HepG2 (cell line): Measurements from ENCODE around the gene ARIH2. TPM values are rescaled to one million over a fixed set of nuclear protein-coding genes. Genes with fewer than 3 reads are reported as not detected.

Source experiments
- CSRNP2 ChIP-seq: sonication (generic); formaldehyde crosslinking; conservative IDR thresholded peaks from 2 replicates; pipeline ENCODE4 v1.8.0; 2022; ENCODE audit warnings: low read depth, missing genetic modification reagents
- E2F5 ChIP-seq: sonication (generic); formaldehyde crosslinking; conservative IDR thresholded peaks from 2 replicates; pipeline ENCODE4 v1.4.0; 2020; ENCODE audit warnings: missing genetic modification reagents
- HBP1 ChIP-seq: IDR thresholded peaks from 2 replicates; pipeline ENCODE4 v1.6.1; 2016; ENCODE audit warnings: low read depth, control low read depth
- MAFG ChIP-seq: sonication (generic); formaldehyde crosslinking; IDR thresholded peaks from 2 replicates; pipeline ENCODE4 v1.5.1; 2020; ENCODE audit warnings: mild to moderate bottlenecking, missing genetic modification reagents
- MBNL3 ChIP-seq: fragments of 250-450 bp; sonication (Bioruptor Pico); conservative IDR thresholded peaks from 2 replicates; pipeline ENCODE4 v1.8.0; 2022; ENCODE audit warnings: mild to moderate bottlenecking, inconsistent platforms
- NCOA2 ChIP-seq: sonication (generic); formaldehyde crosslinking; IDR thresholded peaks from 2 replicates; pipeline ENCODE4 v1.8.0; 2022; ENCODE audit warnings: inconsistent platforms
- NFYB ChIP-seq: sonication (generic); formaldehyde crosslinking; IDR thresholded peaks from 2 replicates; pipeline ENCODE4 v1.4.0; 2020; ENCODE audit warnings: missing genetic modification reagents
- PATZ1 ChIP-seq: sonication (generic); formaldehyde crosslinking; IDR thresholded peaks from 2 replicates; pipeline ENCODE4 v1.4.0; 2020; ENCODE audit warnings: missing genetic modification reagents
- PBX3 ChIP-seq: sonication (generic); formaldehyde crosslinking; IDR thresholded peaks from 2 replicates; pipeline ENCODE4 v1.8.1; 2023; ENCODE audit warnings: missing genetic modification reagents, inconsistent platforms, borderline replicate concordance
- PHF21A ChIP-seq: sonication (generic); formaldehyde crosslinking; IDR thresholded peaks from 2 replicates; pipeline ENCODE4 v1.5.0; 2020; ENCODE audit warnings: mild to moderate bottlenecking, missing genetic modification reagents
- PHF5A ChIP-seq: IDR thresholded peaks from one replicate; pipeline ENCODE4 v1.6.1; 2018; ENCODE audit warnings: low read depth, missing genetic modification reagents; ENCODE audit not compliant: unreplicated experiment
- POGK ChIP-seq: sonication (generic); formaldehyde crosslinking; conservative IDR thresholded peaks from 2 replicates; pipeline ENCODE4 v1.8.0; 2022; ENCODE audit warnings: mild to moderate bottlenecking, moderate library complexity, missing genetic modification reagents
- PREB ChIP-seq: sonication (generic); formaldehyde crosslinking; IDR thresholded peaks from 2 replicates; pipeline ENCODE4 v1.4.0; 2020; ENCODE audit warnings: missing genetic modification reagents
- ZNF225 ChIP-seq: sonication (generic); formaldehyde crosslinking; IDR thresholded peaks from 2 replicates; pipeline ENCODE4 v1.4.0; 2020; ENCODE audit warnings: mild to moderate bottlenecking, missing genetic modification reagents
- ZNF607 ChIP-seq: sonication (generic); formaldehyde crosslinking; IDR thresholded peaks from 2 replicates; pipeline ENCODE4 v1.5.1; 2020; ENCODE audit warnings: missing genetic modification reagents, mild to moderate bottlenecking, borderline replicate concordance
- ZNF616 ChIP-seq: sonication (generic); formaldehyde crosslinking; IDR thresholded peaks from 2 replicates; pipeline ENCODE4 v1.5.0; 2020; ENCODE audit warnings: low read depth, mild to moderate bottlenecking, missing genetic modification reagents
- ZNF839 ChIP-seq: sonication (generic); formaldehyde crosslinking; IDR thresholded peaks from 2 replicates; pipeline ENCODE4 v1.4.0; 2020; ENCODE audit warnings: missing genetic modification reagents, mild to moderate bottlenecking, borderline replicate concordance
- polyA plus RNA-seq, 8 experiments: library from polyadenylated mRNA; depleted of rRNA in 3 of 8; stranded (reverse) in 7 of 8; unstranded in 1 of 8; fragments of >200 nt; fragmentation: Illumina TruSeq in 4 of 8; extraction: Trizol in 4 of 8; gene quantifications; 2 replicates each; pipeline versions ENCODE4 v1.2.1 to v1.2.3, GENCODE V29; 2011 to 2016; ENCODE audit warnings: low read depth in 4 of 8, missing spikeins in 1 of 8, mixed read lengths in 1 of 8; ENCODE audit not compliant: insufficient read depth in 1 of 8
- total RNA-seq, 5 experiments: library from RNA; depleted of rRNA; stranded (reverse); fragments of >200 nt; fragmentation: Illumina TruSeq; extraction: Trizol; gene quantifications; 2 replicates each; pipeline ENCODE4 v1.2.3, GENCODE V29; 2016; ENCODE audit warnings: low read depth in 1 of 5

The ARIH2 gene
- total and polyA plus RNA-seq, 2 of the 13 experiments (the other 11 are each of a cell fraction or from before 2014, with no cell fraction given): 64.8 to 83.3 TPM

GRCh38 chr3:49028673-49029562 is 110.3 kb downstream of the ARIH2 start, which contains the start of gene IMPDH2 (continued):
- peak; percentile 88 for TF ChIP-seq E2F5
- peak; percentile 84; the same call in 1 of the 2 replicates for TF ChIP-seq HBP1 (CRISPR knock-in tag)
- TF ChIP-seq ZNF225 (CRISPR knock-in tag): peak; percentile 73; the same call in 1 of the 2 replicates
- TF ChIP-seq POGK (CRISPR knock-in tag): peak; percentile 98
- peak; percentile 77; the same call in 1 of the 2 replicates for TF ChIP-seq ZNF839 (CRISPR knock-in tag)
- TF ChIP-seq ZNF616: peak; percentile 82; the same call in 1 of the 2 replicates
- 0 out of 2 replicates have a peak, but pooled peaks have one; percentile 47 for TF ChIP-seq PREB (CRISPR knock-in tag)
- peak; percentile 37 for TF ChIP-seq PHF5A (CRISPR knock-in tag)
- TF ChIP-seq MAFG (CRISPR knock-in tag): no peak
- no peak for TF ChIP-seq ZNF607 (CRISPR knock-in tag)
- TF ChIP-seq MBNL3 (CRISPR knock-in tag): no peak; the same call in 1 of the 2 replicates
- TF ChIP-seq PBX3 (CRISPR knock-in tag): peak; percentile 82
- TF ChIP-seq PHF21A (CRISPR knock-in tag): no peak; the same call in 1 of the 2 replicates
- TF ChIP-seq NCOA2: 0 out of 2 replicates have a peak, but pooled peaks have one; percentile 63
- TF ChIP-seq PATZ1: peak; percentile 65
- TF ChIP-seq NFYB (CRISPR knock-in tag): peak; percentile 32; the same call in 1 of the 2 replicates
- no peak; the same call in 1 of the 2 replicates for TF ChIP-seq CSRNP2 (CRISPR knock-in tag)
